GM18951 (cell line): ENCODE measurements around the gene SCAMP2.

Experiments used
- POLR2A ChIP-seq: IDR thresholded peaks from 4 replicates; pipeline ENCODE4 v1.6.1; 2011; ENCODE audit warnings: mild to moderate bottlenecking; ENCODE audit not compliant: insufficient read length, insufficient read depth; ENCODE audit errors: extremely low read depth
- in situ Hi-C: fragments of 300-500 bp; cut with MboI; formaldehyde crosslinking; loops from one replicate; pipeline ENCODE4 v1.12.0; 2022; ENCODE audit warnings: low sequenced_read_pairs, mixed read lengths, inconsistent platforms; ENCODE audit not compliant: unreplicated experiment

SCAMP2 gene

DNA sequence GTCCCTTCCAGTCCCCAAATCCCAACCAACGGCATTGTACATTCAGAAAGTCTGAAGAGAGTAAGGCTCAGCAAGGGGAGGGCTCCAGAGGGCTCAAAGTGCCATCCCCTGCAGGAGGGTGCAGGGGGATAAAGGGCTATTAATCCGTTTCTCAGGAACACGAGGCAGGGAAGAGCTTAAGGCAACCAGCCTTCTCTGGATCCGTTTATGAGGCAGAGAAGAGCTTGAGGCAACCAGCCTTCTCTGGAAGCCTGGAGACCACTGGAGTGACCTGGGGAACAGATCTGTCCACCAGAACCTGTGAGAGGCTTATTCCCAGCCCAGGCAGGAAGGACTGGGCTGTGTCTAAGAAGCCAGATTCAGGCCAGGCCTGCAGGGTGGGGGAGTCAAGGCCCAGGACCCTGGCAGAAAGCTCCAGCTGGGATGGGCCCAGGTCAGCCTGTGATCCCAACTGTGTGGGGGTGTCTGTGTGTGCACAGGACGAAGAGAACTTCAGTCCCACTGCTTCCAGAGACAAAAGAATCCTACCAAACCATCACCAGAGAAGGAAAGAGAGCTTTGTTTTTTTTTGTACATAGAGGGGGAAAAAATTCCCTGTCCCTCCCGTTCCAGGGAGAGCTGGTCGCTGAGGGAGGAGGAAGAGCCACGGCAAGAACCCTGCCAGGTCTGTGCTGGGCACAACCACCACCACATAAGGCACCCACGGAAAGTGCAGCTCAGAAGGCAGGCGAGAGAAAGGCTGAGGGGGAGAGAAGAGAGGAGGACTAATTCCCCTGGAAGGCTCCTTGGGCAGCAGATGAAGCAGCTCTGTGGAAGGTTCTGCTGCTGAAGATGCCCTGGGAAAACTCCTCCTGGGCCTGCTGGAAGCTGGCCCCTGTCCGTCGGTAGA, 28.6 kb downstream of the SCAMP2 start:
- in situ Hi-C loops = loop anchor here (10.0 kb wide), 1 partner anchor 50 kb away; the partner anchor contains the start of gene MPI
- TF ChIP-seq POLR2A = no peak

- TF ChIP-seq POLR2A = no peak
- in situ Hi-C loops = loop anchor here (10.0 kb wide), 1 partner anchor 51 kb away; the partner anchor contains the start of gene MPI
Measured at GRCh38 chr15:74843891-74844299, 29.3 kb downstream of the SCAMP2 start.

- TF ChIP-seq POLR2A = no peak
- in situ Hi-C loops = loop anchor here (10.0 kb wide), 1 partner anchor 51 kb away; the partner anchor contains the start of gene MPI
Measured at GRCh38 chr15:74843445-74843828, 29.7 kb downstream of the SCAMP2 start.

DNA sequence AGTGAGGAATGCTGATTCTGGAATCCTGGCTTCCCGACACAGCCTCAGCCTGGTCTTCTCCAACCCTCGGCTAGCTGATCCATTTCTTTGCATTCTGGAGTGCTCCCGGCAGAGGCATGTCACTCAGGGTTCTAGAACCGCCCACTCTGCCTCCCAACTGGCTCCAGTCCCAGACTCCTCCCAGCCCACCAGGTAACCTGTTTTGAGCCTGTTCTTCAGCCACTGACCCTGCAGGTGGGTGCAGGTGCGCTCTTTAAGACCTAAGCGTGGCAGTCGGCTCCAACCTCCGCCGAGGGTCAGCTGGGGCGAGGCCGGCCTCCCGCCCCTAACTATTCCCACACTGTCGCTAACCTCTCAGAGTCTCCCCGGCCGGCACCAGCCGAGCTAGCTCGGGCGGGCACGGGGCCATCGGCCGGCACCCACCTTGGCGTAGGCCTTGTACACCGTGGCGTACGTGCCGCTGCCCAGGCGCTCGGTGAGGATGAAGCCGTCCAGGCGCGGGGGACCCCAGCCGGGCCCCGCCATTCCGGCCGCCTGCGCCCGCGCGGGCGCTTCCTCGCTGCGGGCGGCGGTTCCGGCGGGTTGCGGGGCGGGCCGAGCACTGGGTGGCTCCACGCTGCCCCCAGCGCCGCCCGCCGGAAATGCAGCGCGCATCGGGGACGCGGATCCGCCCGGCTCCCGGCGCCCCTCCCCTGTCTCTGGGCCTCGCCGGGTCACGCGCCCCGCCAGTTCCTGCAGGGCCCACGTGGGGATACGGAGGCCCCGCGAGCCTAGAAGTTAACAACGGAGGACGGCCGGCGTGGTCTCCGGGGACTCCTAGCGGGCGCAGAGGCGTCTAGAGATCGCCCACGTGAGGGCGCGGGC, 30.4 kb downstream of the SCAMP2 start, which contains the start of gene ULK3:
ULK3 (minus strand) TSS at position 576 of the 864 bp plus-strand sequence; CDS start at position 525, 51 bp downstream.
- TF ChIP-seq POLR2A = peak; percentile 67
- in situ Hi-C loops = loop anchor here (10.0 kb wide), 1 partner anchor 52 kb away; the partner anchor contains the start of gene MPI

- no peak for TF ChIP-seq POLR2A
- in situ Hi-C loops = loop anchor here (10.0 kb wide), 1 partner anchor 53 kb away; the partner anchor contains the start of gene MPI
Measured at GRCh38 chr15:74841891-74842373, 31.2 kb downstream of the SCAMP2 start.

GRCh38 chr15:74840851-74841775, 32.1 kb downstream of the SCAMP2 start:
- in situ Hi-C loops = loop anchor here (10.0 kb wide), 1 partner anchor 54 kb away; the partner anchor contains the start of gene MPI
- no peak for TF ChIP-seq POLR2A

- in situ Hi-C loops = loop anchor here (10.0 kb wide), 1 partner anchor 55 kb away; the partner anchor contains the start of gene MPI
- TF ChIP-seq POLR2A = no peak
Measured at GRCh38 chr15:74839526-74840395, 33.4 kb downstream of the SCAMP2 start.

DNA sequence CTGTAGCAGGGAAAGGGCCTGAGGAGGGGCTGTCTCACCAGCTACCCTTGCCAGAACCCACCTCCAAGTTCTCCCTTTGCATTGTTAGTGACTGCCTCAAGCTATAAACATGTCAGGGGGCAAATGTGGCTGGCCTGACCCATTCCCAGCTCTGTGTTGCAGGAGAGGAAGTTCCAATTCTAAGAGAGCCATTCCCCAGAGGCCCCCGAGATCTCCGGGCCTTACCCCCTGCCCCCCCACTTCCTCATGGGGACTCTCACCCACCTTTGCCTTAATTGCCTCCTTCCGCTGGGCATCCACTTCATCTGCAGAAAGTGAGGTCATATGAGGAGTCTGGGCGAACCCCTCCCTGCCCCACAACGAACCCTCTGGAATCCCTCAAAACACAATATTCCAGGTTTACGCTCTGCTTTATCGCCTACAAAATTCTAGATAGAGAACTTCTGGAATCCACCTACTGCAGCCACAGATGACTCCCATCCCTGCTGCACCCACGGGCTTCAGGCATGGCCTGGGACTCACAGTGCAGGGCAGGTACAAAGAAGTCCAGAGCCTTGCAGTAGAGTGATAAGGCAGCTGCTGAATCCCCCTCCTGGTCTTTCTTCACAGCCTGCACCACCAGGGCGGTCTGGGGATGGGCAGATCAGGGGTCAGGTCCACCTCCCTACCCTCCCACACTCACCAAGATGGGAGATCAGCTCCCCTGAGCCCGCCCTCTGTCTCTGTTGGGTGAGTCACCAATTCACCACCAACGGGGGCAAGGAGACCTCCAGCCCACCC, 34.2 kb downstream of the SCAMP2 start:
- in situ Hi-C loops = no loop called here
- TF ChIP-seq POLR2A = no peak

GRCh38 chr15:74838137-74838516, 35.0 kb downstream of the SCAMP2 start:
- no peak for TF ChIP-seq POLR2A
- in situ Hi-C loops = no loop called here

DNA sequence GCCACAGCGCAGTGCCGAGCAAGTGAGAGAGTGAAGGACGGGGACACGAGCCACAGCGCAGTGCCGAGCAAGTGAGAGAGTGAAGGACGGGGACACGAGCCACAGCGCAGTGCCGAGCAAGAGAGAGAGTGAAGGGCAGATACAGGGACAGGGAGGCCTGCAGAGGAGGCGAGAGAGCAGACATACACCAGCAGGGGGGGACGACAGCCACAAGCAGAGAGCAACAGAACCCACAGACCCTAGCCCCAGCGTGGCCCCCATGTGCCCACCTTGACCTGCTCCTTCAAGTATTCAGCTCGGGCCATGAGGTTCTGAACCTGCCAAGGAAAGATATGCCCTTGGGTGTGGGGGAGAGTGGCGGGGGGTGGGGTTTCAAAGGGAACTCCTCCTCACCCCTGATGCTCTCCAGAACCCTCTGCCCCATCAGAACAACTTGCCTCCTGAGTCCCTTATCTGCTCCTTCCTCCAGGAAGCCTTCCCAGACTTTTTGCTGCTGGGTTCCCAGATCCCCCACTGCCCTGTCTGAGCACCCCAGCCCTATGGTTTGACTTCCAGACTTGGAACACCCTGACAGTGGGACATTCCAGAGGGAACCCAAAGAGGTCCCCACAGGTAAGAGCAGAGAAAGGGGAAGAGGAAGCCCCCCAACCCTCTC, 35.6 kb downstream of the SCAMP2 start:
- in situ Hi-C loops = no loop called here
- no peak for TF ChIP-seq POLR2A
